Thyroid gland (tissue), 4 donors: Measurements from ENCODE around the gene BAHD1.

Experiments
- CTCF ChIP-seq, 6 experiments: fragments of 200-600 bp in 3 of 6; fragments of 450-650 bp in 3 of 6; sonication (generic) in 3 of 6; IDR thresholded peaks; one replicate each; pipeline ENCODE4 v1.5.1; 2016 to 2019; ENCODE audit warnings: antibody characterized with exemption in 6 of 6, mild to moderate bottlenecking in 2 of 6, inconsistent platforms in 1 of 6, moderate library complexity in 1 of 6
- POLR2A ChIP-seq, 2 donors: fragments of 450-650 bp; IDR thresholded peaks; one replicate each; pipeline ENCODE4 v1.6.1; 2017; ENCODE audit warnings: antibody characterized with exemption in 2 of 2, mild to moderate bottlenecking in 2 of 2, moderate library complexity in 1 of 2

DNA sequence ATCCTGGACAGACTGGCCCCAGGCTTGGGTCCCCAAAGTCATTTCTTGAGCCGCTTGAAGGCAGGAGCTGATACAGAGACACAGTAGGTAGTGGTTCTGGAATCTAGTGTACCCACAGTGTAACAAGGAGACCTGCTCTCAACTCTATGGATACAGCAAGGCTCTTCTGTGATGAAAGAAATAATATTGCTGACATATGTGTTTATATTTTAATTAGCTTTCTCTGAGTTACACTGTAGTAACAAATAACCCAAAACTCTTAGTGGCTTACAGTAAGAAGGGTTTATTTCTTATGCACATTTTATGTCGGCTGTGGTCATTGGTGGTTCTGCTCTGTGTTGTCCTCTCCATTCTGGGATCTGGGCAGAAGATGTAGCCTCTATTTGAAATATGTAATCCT lies 75.6 kb downstream of the BAHD1 start:
- TF ChIP-seq POLR2A (IDR thresholded peaks at IDR 0.05), result no peak
- no peak for TF ChIP-seq CTCF (IDR thresholded peaks at IDR 0.05)
